Right lung (tissue), 5 donors: ENCODE results near the gene LY6G5C. TPM values are rescaled to one million over a fixed set of nuclear protein-coding genes. Genes with fewer than 3 reads are reported as not detected.

Experiments
- DNase-seq, 2 donors: peaks; one replicate each; pipeline ENCODE4 v3.0.0-alpha.2; 2013
- polyA plus RNA-seq, 5 donors: library from polyadenylated mRNA; unstranded; fragments of 120-200 nt; gene quantifications; one replicate each; pipeline versions ENCODE4 v1.2.1 to v1.2.3, GENCODE V29; 2013; ENCODE audit warnings: inconsistent platforms in 1 of 5, low replicate concordance in 1 of 5; ENCODE audit not compliant: insufficient read length in 5 of 5, insufficient read depth in 1 of 5

LY6G5C gene
- polyA plus RNA-seq, 5 donors, result 2.7 to 5.0 (median 4.4) TPM

GRCh38 chr6:31692353-31692752 is 11.5 kb upstream of the LY6G5C start:
- no peak for DNase-seq

- no peak for DNase-seq
Measured at GRCh38 chr6:31691564-31692108, 10.8 kb upstream of the LY6G5C start.

GRCh38 chr6:31691078-31691463 is 10.2 kb upstream of the LY6G5C start:
- no peak for DNase-seq

- DNase-seq, result no peak
Measured at GRCh38 chr6:31690231-31691077, 9.6 kb upstream of the LY6G5C start.

- no peak for DNase-seq
Measured at GRCh38 chr6:31689249-31690110, 8.6 kb upstream of the LY6G5C start.

- DNase-seq, result no peak
Measured at GRCh38 chr6:31687860-31688693, 7.2 kb upstream of the LY6G5C start.

- DNase-seq, result no peak
Measured at GRCh38 chr6:31687321-31687720, 6.5 kb upstream of the LY6G5C start.

- DNase-seq, result no peak
Measured at GRCh38 chr6:31686483-31686882, 5.6 kb upstream of the LY6G5C start.

GRCh38 chr6:31683591-31683990 is 2.7 kb upstream of the LY6G5C start:
- DNase-seq, result no peak

- DNase-seq, result peak in 1 of 2 donors; percentile 52
Measured at GRCh38 chr6:31681135-31681671, 336 bp upstream of the LY6G5C start.

- no peak for DNase-seq
Measured at GRCh38 chr6:31677955-31678354, 2.9 kb downstream of the LY6G5C start.

- no peak for DNase-seq
Measured at GRCh38 chr6:31676904-31677303, 4.0 kb downstream of the LY6G5C start.

- no peak for DNase-seq
Measured at GRCh38 chr6:31676322-31676903, 4.5 kb downstream of the LY6G5C start.

GRCh38 chr6:31669676-31670075 is 11.2 kb downstream of the LY6G5C start, which contains the start of gene LY6G5B:
TSS of gene LY6G5B (plus strand) at chr6:31669976. CDS start at chr6:31670951, 975 bp downstream.
- no peak for DNase-seq

- DNase-seq, result no peak
Measured at GRCh38 chr6:31666337-31666965, 14.4 kb downstream of the LY6G5C start.

GRCh38 chr6:31665501-31666336 is 15.1 kb downstream of the LY6G5C start, which contains the start of gene CSNK2B:
TSS of gene CSNK2B (plus strand) at chr6:31666080. CDS start at chr6:31666832, 752 bp downstream.
- DNase-seq, result peak; percentile 97

GRCh38 chr6:31664790-31665500 is 15.9 kb downstream of the LY6G5C start, which contains the start of gene GPANK1:
TSS of gene GPANK1 (minus strand) at chr6:31664997. CDS start at chr6:31664478, 519 bp downstream.
- DNase-seq, result peak; percentile 93 to 95
